HG02840 (cell line): ENCODE results near the gene CALN1.
"Not testable (repeated sequence)": the region's sequence is repeated elsewhere in the genome, so short reads cannot be mapped to it uniquely, and the experiment has no call there.

ENCODE experiments used
- ATAC-seq: cut with Tn5 transposase; IDR thresholded peaks from one replicate; pipeline ENCODE4 v1.9.1; 2021; ENCODE audit warnings: mild to moderate bottlenecking, moderate library complexity, moderate number of reproducible peaks; ENCODE audit not compliant: unreplicated experiment, low FRiP score

CALN1 gene

DNA sequence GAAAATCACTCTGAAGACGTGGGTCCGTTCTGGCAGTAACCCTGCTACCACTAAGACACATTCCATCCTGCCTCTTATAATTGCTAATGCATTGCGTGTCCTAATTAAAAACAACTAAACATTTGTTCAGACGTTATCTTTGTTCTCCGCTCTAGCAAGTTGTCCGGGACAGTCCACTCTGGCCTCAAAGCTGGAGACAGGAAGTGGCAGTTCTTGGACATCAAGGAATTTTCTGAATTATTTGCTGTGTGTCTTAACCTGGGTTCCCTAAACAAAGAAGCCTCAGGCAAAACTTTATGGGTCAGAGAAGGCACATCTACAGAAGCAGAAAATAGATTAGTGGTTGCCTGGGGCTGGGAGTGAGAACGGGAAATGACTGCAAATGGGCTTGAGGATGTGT is 199.1 kb downstream of the CALN1 start:
- no peak for ATAC-seq

DNA sequence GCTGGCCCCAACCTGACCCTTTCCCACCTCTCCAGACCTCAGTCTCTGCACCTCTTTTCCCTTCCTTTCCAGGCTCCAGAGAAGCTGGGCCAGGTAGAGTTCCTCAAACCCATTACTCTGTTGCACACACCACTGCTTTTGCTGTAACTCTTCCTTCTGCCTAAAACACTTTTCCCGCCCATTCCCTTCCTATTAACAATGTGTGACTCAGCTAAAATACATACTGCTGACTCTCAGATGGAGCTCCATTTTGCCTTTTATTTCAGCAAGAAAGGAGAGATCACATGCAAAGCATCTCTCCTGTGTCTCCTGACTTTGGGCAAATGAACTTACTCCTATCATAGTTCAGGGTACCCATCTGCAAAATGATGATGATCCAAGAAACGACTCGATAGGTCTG is 201.0 kb downstream of the CALN1 start:
- ATAC-seq: no peak

DNA sequence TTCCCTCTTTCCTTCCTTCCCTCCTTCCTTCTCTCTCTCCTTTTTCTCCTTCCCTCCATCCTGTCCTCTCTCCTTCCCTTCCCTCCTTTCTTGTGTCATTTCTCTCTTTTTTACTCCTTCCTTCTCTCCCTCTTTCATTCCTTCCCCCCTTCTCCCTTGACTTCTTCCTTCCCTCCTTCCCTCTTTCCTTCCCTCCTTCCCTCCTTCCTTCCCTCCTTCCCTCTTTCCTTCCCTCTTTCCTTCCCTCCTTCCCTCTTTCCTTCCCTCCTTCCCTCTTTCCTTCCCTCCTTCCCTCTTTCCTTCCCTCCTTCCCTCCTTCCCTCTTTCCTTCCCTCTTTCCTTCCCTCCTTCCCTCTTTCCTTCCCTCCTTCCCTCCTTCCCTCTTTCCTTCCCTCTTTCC is 203.1 kb downstream of the CALN1 start:
- not testable (repeated sequence) for ATAC-seq

DNA sequence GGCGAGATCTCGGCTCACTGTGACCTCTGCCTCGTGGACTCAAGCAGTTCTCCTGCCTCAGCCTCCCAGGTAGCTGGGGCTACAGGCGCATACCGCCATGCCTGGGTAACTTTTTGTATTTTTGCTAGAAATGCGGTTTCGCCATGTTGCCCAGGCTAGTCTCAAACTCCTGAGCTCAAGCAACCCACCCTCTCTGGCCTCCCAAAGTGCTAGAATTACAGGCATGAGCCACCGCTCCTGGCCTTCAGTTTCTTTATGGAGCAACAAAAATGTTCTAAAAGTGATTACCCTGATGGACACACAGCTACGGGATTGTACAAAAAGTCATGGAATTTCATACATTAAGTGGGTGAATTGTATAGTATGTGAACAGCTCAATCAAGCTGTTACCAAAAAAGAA is 216.0 kb downstream of the CALN1 start:
- ATAC-seq: no peak

DNA sequence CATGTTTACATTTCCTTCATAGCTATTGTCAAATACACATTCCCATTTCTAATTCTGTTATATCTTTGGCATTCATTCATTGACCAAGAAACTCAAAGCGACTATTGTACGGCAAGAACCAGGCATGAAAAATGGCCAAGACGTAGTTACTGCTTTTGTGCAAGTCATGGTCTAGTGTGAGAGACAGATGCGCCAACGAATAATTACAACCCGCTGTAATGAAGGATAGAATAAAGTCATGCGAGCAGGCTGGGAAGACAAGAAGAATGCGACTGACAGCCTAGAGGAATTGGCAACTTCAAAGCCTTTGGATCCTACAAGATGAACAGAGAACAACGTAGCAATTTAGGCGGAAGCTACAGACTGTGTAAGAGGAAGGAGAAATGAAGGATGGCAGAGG is 221.2 kb downstream of the CALN1 start:
- ATAC-seq: no peak

DNA sequence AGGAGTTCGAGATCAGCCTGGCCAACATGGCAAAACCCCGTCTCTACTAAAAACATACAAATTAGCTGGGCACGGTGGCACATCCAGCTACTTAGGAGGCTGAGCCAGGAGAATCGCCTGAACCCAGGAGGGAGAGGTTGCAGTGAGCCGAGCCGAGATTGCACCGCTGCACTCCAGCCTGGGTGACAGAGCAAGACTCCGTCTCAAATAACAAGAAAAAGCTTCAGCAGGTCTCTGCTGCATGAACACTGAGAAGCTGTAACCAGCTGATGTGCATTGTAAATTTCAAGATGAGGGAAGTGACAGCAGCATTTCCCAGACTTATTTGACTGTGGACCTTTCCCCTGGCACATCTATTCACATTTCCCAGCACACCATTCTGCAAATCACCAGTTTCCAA is 222.0 kb downstream of the CALN1 start:
- no peak for ATAC-seq

DNA sequence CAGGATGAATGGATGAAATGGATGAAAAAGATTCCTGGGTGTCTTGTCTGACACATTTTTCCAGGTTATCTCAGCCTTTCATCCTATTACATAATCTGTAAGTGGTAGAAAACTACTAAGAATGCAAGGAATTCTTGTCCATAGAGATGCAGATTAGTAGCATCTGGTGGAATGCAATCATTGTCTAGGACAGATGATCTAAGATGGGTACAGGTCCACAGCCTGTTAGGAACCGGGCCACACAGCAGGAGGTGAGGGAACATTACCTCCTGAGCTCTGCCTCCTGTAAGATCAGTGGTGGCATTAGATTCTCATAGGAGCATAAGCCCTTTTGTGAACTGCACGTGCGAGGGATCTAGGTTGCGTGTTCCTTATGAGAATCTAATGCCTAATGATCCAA is 225.0 kb downstream of the CALN1 start:
- ATAC-seq: no peak

DNA sequence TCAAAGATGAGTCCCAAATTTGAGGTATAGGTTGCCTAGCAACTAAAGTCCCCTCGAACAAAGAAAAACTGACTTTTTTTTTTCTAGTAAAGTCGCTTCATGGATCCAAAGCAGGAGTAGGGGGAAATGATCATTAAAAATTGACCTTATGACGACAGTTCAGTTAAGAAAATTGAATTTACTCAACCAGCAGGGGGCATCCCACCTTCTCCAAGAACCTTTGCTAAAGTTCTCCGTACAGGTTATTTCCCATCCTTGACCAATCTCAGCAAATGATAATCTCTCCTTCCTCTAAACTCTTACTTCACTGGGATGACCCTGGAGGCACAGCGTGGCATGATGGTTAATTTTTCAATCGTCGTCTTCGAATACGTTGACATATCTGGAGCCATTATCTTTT is 228.3 kb downstream of the CALN1 start:
- ATAC-seq: no peak

DNA sequence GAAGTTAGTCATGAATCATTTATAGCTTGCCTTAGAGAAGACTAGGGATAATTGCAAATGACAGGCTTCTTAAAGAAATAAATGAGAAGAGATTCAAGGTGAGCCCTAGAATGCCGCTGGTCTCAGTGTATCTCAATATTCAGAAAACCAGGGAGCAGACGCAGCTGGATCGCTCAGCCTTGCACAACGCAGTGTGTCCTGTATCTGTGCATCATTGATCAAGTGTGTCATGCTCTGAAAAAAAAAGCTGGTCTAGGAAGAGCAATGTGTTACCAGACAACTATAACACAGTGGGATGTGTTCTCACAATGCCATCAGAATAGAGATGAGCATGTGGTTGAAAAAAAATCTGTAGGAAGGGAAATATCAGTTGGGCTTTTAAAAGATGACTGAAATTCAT is 230.1 kb downstream of the CALN1 start:
- no peak for ATAC-seq

DNA sequence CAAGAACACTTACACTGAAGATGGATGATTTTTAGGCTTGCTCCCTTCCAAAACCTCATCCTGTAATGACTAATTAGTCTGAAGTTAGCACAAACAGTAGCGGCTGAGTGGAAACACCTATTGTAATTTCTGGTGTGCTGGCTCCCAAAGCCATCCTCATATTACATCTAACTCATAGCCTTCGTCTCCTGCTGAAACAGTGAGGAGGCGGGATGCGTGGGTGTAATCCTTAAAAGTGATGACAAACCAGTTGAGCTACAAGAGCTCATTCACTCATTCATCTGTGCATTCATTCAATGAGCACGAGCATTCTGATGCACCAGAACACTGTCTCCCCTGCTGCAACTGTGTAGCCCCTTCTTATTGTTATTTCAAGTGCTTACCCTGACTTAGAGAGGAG is 235.3 kb downstream of the CALN1 start:
- ATAC-seq: no peak

DNA sequence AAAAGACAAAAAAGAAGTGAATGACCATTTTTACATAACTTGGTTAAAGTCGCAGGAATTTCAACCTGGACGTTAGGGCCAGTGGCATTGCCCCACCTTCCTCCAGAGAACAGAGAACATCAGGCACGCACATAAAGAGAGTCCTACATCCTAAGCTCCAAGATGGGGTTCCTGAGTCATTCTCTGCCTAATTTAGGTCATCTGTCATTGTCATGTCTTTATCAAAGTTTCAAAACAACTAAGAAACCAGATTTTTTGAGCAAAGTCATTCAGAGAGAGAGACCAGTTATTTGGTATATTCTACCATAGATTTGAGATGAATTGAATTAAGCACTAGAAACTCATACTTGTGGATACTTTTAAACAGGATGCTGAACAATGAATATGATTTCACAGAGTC is 241.7 kb downstream of the CALN1 start:
- no peak for ATAC-seq

DNA sequence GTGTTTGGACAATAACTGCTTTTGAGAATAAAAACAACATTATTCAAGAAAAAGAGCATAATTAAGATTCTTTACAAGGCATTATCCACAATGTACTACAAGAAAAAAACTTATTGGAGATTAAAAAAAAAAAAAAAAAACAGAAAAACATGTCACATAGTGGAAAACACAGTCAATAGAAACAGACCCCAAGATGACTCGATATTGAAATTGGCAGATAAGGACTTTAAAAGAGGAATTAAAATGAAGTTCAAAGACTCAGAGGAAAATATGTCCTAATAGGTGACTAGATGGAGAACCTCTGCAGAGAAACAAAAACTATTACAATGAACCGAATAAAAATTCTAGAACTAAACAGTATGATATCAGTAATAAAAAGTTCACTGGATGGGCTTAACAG is 248.9 kb downstream of the CALN1 start:
- ATAC-seq: no peak

DNA sequence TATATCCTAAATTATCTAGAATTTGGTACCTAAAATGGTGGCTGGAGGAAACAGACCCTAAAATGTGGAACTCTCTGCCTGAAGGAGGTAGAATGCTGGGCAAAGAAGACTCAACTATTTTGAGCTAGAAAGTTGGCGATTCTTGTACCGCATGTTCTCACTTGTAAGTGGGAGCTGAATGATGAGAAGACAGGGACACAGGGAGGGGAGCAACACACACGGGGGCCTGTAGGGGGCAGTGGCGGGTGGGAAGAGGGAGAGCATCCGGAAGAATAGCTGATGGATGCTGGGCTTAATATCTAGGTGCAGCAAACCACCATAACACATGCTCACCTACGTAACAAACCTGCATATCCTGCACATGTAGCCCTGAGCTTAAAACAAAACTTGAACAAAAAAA is 250.6 kb downstream of the CALN1 start:
- ATAC-seq: no peak

DNA sequence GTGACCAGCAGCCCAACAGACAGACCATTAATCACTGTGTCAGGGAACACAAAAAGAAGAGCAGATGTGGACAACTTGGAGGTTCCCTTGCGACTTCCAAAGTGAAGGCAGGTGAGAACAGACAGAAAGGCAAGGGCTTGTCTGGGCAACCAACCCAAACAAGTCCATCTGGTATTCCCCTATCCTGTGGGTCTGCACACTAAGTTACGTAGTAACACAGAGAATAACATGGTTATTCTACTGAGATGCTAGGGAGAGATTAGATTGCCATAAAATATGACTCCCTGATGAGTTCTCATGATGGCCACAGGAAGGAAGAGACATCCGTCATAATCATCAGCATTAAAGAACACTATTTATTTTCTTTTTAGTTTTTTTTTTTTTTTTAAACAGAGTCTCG is 252.2 kb downstream of the CALN1 start:
- no peak for ATAC-seq

DNA sequence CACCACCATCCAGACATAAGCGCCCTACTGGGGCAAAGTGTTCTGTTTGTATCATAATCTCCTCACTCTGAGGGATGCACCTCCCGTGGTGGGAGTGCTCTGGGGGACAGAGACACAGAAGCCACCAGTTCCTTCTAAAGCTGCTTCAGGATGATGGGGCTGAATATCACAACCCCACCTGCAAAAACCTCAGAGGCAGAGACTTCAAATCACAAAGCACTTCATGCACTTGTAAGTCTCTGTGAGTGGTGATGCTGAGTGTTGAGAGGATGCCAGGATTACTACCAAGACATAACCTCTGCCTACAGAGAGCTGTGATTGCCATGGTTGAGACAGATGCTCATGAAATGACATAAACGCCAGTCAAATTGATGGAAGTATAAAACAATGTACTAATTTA is 255.5 kb downstream of the CALN1 start:
- ATAC-seq: no peak

DNA sequence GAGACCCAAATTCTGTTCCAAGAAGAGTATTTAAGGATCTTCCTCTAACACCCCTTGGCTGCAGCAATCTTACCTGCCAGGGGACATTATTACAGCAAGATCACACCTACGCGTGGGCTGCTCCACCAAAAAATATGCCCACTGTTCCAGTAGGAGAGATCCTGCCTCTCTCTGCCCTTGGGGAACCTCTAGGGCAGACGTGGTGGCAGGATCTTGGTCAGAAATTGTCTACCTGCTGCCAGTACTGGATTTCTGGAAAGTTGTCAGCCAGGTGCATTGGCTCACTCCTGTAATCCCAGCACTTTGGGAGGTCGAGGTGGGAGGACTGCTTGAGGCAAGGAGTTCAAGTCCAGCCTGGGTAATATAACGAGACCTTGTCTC is 259.0 kb downstream of the CALN1 start:
- no peak for ATAC-seq

DNA sequence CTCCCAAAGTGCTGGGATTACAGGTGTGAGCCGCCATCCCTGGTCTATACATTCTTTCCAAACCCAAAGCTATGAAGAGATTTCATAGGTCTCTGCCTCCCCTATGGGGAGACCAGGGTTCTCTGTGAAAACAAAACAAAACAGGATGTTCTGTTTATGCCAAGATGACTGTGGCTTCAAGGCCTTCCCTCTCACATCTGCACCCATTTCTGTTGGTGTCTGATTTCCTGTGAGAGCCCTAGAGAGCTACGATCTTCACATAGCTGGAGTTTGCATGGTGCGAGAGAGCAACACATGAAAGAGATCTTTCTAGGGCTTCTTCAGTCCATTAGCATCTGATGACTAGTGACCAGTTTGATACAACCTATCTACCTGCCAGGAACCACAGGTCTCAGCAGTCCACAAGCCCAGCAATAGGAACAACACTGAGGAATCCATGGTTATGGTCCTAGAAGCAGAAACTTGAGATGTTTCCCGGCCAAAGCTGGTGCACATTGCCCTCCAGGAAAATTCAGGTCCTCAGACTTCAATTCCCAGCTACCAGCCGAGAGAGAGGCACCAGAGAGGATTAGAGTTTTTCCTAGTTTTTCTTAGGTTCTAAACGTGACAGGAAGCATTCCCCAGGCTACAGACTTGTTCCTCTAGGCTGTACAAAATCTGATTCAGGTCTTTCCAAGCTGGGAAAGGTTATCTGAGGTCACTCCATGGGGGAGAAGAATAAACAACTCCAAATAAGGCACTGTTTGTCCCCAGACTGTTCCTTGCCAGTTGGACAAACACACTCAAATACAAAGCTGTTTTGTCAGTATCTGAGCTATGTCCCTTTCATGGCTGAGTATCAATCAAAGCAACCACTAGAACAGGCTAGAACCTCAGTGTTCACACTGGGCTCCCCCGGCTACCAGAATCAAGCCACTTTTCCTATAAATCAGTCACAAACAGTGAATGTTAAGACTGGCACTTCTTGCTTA is 259.7 kb downstream of the CALN1 start:
- no peak for ATAC-seq

DNA sequence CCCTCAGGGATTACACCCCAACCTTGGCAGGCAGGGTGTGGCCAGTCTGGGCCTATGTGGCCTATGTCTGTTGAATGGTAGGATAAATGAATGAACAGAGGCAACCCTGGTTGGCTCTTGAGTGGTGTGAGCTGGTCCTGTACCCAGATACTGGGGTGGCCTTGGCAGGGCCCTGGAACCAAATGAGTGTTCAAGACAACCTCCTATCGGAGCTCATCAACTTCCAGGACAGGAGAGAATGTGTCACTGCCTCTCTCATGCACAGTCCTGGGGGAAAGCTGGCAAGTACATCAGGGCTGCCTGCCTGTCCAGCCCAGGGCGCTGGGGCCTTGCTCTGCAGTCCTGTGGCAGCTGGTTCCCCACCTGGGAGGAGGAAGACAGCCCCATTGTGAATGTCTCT is 271.6 kb downstream of the CALN1 start:
- ATAC-seq: no peak

DNA sequence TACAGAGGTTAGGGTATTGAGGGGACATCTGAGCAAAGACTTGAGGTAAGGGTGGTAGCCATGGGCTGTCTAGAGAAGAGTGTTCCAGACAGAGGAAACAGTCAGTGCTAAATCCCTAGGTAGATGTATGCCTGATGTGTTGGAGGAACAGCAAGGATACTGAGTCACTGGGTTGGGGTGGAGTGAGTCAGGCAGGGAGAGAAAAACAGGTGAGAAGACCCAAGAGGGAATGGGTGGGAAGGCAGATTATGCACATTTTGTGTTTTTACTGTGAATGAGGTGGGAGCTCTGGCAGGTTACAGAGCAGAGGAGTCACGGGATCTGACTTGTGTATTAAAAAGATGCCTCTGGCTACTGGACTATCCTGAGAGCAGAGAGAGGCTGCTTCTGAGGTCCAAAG is 285.0 kb downstream of the CALN1 start:
- no peak for ATAC-seq

DNA sequence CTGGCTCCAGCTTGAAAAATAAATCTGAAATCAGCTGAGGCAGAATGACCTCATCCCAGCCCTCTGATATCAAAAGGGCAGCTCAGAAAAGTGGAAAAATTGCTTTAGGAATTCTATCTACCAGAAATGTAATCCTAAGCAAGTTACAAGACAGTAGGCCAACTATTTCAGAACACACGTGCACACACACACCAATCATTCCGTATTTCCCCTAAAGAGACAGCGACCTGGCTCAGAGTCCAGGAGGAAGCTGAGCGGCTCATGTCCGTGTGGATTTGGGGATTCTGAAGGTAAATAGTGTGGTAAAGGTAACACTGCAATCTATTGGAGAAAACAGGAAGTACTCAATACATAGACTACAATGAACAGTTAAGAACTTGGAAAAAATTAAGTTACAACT is 288.2 kb downstream of the CALN1 start:
- no peak for ATAC-seq

DNA sequence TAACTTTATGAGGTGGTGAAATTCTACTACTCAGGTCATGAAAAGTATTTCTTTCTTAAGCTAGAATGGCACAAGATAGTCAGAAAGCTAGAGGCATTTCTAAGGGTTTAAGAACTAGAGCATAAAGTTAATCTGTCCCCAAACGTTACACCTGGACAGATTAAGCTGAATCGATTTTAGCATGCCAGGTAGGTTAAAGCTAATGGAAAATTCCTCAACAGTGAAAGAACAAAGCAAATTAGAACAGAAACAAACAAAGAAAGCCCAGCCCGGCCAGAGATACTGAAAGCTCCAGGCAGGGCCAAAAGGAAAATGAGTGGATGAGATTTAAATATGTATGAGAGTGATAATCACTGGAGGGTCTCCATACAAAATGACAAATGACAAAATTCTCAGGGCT is 293.8 kb downstream of the CALN1 start:
- ATAC-seq: no peak

DNA sequence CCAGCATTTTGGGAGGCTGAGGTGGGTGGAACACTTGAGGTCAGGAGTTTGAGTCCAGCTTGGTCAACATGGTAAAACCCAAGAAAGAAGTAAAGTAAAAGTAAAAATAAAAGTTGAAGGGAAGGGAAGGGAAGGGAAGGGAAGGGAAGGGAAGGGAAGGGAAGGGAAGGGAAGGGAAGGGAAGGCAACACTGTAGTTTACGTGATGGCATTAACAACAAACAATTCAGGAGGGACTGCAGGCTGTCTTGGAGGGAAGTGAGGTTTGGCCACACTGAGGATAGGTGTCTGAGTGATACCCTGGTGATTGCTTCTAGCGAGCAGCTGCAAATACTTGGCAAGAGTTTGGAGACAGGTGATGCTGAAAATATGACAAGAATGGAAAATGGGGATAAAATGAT is 298.0 kb downstream of the CALN1 start:
- ATAC-seq: no peak

DNA sequence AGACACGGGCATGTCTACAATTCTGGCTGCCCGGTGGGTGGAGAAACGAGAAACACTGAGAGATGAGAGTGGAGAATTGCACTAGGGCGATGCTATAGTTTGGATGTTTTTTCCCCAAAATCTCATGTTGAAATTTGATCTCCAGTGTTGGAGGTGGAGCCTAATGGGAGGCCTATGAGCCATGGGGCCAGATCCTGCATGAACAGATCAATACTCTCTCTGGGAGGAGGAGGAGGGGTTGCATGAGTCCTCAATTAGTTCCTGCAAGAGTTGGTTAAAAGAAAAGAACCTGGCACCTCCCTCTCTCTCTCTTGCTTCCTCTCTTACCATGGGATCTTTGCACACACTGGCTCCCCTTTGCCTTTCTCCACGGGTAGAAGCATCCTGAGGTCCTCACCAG is 299.1 kb downstream of the CALN1 start:
- ATAC-seq: no peak
